HG03095 (cell line): Measurements from ENCODE around the gene HPS5.
"Not testable (repeated sequence)": the region's sequence is repeated elsewhere in the genome, so short reads cannot be mapped to it uniquely, and the experiment has no call there.

Experiments used
- ATAC-seq: cut with Tn5 transposase; IDR thresholded peaks from one replicate; pipeline ENCODE4 v1.9.1; 2021; ENCODE audit warnings: moderate library complexity; ENCODE audit not compliant: unreplicated experiment

HPS5 gene

GRCh38 chr11:18271206-18271605 lies 50.7 kb downstream of the HPS5 start:
- no peak for ATAC-seq

DNA sequence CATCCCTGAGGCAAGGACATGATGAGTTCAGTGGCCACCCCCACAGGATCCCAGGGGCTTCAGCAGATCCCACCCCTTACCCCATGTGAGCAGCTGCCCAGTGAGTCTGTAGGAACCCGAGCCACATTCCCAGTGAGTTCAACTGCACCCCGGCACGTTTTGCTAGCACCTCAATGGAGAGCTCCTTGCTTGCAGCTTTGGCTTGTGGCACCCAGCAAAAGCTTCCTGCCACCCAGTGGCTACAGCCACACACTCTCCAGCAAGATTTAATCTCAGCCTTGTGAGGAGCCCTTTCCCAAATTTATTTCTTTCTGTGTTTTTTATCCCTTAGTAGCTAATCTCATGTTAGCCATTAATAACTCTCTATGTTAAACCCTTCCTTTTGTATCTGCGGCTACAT lies 51.8 kb downstream of the HPS5 start:
- ATAC-seq = no peak

GRCh38 chr11:18269252-18269651 lies 52.7 kb downstream of the HPS5 start:
- ATAC-seq = not testable (repeated sequence)

GRCh38 chr11:18267335-18268133 lies 54.4 kb downstream of the HPS5 start:
- peak; percentile 43 for ATAC-seq

DNA sequence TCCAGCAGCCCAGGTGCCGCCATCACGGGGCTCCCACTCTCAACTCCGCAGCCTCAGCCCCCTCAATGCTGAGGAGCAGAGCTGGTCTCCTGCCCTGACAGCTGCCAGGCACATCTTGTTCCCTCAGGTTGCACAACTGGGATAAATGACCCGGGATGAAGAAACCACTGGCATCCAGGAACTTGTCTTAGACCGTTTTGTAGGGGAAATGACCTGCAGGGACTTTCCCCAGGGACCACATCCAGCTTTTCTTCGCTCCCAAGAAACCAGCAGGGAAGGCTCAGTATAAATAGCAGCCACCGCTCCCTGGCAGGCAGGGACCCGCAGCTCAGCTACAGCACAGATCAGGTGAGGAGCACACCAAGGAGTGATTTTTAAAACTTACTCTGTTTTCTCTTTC lies 56.0 kb downstream of the HPS5 start, which contains the start of gene SAA1:
Gene SAA1 (plus strand): TSS at position 316 of the 400 bp plus-strand sequence. CDS start 624 bp downstream, outside the sequence.
- no peak for ATAC-seq

GRCh38 chr11:18264677-18265555 lies 57.0 kb downstream of the HPS5 start:
- no peak for ATAC-seq

- ATAC-seq = no peak
Observed at GRCh38 chr11:18264035-18264434, 57.9 kb downstream of the HPS5 start.

DNA sequence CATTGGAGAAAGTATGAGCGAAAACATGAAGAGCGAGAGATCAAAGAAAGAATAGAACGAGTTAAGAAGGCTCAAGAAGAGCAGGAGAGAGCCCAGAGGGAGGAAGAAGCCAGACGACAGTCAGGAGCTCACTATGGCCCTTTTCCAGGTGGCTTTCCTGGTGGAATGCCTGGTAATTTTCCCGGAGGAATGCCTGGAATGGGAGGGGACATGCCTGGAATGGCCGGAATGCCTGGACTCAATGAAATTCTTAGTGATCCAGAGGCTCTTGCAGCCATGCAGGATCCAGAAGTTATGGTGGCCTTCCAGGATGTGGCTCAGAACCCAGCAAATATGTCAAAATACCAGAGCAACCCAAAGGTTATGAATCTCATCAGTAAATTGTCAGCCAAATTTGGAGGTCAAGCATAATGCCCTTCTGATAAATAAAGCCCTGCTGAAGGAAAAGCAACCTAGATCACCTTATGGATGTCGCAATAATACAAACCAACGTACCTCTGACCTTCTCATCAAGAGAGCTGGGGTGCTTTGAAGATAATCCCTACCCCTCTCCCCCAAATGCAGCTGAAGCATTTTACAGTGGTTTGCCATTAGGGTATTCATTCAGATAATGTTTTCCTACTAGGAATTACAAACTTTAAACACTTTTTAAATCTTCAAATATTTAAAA lies 59.1 kb downstream of the HPS5 start:
- not testable (repeated sequence) for ATAC-seq

GRCh38 chr11:18261721-18262120 lies 60.2 kb downstream of the HPS5 start:
- ATAC-seq = no peak

DNA sequence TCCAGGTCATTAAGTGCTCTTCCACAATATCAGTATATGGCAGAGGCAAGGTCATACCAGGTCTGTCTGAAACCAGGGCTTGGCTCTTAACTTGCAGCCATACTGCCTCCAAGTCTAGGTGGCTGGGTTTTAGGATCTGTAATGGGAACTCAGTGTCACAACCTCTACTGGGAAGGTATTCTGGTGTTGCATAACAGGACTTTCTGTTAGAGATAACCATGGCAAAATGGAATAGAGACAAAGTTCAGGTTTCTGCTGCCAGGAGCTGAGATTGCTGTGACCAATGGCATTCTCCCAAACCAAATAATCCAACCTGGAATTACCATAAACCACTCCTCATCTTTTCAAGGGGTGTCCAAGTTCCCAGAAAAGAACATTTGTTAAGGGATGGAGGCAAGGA lies 62.7 kb downstream of the HPS5 start:
- no peak for ATAC-seq

- no peak for ATAC-seq
Observed at GRCh38 chr11:18254781-18255361, 67.1 kb downstream of the HPS5 start.

GRCh38 chr11:18253778-18254338 lies 68.1 kb downstream of the HPS5 start:
- ATAC-seq = no peak

DNA sequence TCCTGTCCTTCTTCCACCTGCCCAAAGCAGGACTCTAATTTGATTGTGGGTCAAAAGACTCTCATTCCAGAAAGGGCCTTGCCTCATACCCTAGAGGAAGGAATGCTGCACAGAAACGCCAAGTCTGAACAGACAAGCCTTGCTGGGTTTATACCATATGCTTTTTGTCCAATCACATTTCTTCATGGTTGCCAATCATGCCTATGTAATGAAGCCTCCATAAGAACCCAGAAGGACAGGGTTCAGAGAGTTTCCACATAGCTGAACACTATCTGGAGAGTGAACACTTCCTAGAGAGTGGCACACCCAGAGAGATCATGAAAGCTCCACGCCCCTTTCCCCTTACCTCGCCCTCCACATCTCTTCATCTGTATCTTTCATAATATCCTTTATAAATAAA lies 68.7 kb downstream of the HPS5 start:
- no peak for ATAC-seq

DNA sequence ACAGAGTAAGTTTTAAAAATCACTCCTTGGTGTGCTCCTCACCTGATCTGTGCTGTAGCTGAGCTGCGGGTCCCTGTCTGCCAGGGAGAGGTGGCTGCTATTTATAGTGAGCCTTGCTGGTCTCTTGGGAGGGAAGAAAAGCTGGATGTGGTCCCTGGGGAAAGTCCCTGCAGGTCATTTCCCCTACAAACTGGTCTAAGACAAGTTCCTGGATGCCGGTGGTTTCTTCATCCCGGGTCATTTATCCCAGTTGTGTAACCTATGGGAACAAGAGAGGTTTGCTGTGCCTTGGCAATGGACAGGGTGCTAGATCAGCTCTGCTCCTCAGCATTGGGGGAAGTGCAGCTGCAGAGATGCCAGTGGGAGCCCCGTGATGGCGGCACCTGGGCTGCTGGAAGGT lies 73.4 kb downstream of the HPS5 start, which contains the start of gene SAA2:
Gene SAA2 (minus strand): TSS at position 108 of the 400 bp plus-strand sequence. CDS start 657 bp downstream, outside the sequence.
- no peak for ATAC-seq

DNA sequence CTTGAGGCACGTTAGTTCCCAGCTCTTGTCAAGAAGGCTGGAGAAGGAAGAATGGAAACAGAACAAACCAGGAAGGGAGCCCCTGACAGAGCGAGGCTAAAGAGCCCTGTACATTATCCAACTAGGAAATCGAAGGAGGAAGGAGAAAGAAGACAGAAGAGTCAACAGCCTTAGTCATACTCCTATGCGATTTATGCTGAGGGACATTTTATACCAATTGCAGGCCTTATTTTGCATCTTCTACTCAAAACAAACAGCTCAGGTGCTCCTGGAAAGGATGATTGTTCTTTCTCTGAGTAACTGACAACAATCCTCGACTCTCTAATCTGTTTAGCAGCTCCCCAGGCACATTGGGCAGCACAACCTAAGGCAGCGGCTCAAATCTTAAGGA lies 74.8 kb downstream of the HPS5 start:
- peak; percentile 18 for ATAC-seq

DNA sequence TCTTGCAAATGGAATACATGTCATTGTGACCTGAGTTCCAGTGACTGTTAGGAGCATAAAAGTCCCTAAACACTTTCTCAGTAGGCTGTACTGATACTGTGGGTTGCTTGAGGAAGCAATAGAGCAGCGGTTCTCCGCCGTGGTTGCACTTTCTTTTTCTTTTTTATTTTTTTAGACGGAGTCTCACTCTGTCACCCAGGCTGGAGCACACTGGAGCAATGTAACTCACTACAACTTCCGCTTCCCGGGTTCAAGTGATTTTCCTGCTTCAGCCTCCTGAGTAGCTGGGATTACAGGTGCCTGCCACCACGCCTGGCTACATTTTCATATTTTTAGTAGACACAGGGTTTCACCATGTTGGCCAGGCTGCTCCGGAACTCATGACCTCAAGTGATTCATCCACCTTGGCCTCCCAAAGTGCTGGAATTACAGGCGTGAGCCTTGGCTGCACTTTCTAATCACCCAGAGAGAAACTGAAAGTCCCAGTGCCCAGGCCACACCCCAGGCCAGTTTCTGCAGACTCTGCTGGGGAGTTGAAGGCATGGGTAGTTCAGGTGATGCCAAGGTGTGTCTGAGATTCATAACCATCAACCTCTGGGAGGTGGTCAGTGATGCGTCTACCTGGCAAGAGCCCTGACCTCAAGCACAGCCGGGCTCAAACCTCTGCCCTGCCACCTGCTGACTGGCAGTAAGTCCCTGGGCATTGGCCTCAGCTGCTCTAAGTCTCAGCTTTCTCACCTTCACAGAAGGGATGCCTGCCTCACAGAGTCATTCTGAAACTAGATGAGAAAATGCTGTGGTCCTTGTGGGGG lies 75.4 kb downstream of the HPS5 start:
- peak; percentile 74 for ATAC-seq

DNA sequence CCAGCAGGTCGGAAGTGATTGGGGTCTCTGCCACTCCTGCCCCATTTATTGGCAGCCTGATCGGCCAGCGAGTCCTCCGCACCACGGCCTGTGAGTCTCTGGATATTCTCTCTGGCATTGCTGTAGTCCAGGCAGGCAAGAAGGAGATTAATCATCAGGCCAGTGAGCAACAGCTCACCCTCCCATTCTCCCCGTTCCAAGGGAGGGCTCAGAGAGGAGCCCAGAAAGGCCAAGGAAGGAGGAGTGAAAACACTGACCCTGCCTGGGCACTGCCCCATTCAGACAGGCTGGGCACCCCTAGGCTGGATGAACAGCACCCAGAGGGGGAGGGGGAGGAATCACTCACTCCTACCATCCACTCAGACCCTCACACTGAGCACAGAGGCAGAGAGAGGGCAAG lies 76.5 kb downstream of the HPS5 start:
- no peak for ATAC-seq

GRCh38 chr11:18243783-18244362 lies 78.1 kb downstream of the HPS5 start:
- ATAC-seq = no peak

- ATAC-seq = no peak
Observed at GRCh38 chr11:18239655-18240054, 82.3 kb downstream of the HPS5 start.
